SK-N-MC (cell line): ENCODE measurements around the gene IFT80.

Source experiments
- EZH2 ChIP-seq: fragments of 200-600 bp; sonication (generic); IDR thresholded peaks from one replicate; pipeline ENCODE4 v1.6.1; 2017; ENCODE audit warnings: antibody characterized with exemption
- FOXP2 ChIP-seq: optimal IDR thresholded peaks from 2 replicates; pipeline ENCODE3; 2011; ENCODE audit warnings: mild to moderate bottlenecking, moderate library complexity; ENCODE audit not compliant: insufficient read depth; ENCODE audit errors: extremely low read length, control extremely low read depth
- POLR2AphosphoS5 ChIP-seq: IDR thresholded peaks from 2 replicates; pipeline ENCODE4 v1.6.1; 2012; ENCODE audit warnings: mild to moderate bottlenecking, low read depth, low read length, borderline replicate concordance

GRCh38 chr3:160260587-160261270, 138.3 kb downstream of the IFT80 start:
- TF ChIP-seq EZH2, result no peak
- TF ChIP-seq POLR2AphosphoS5, result no peak
- TF ChIP-seq FOXP2, result no peak
